C4-2B (cell line): ENCODE measurements around the gene ARHGAP12.

Experiments
- H3K27ac ChIP-seq: fragments of 450-650 bp; 2 replicates; pipeline ENCODE4 v1.5.1; 2017
- ZFX ChIP-seq: fragments of 450-650 bp; IDR thresholded peaks from 2 replicates; pipeline ENCODE4 v1.6.1; 2017
- TF ChIP-seq, protein P1 (sequence below): fragments of 450-650 bp; conservative IDR thresholded peaks from 2 replicates; pipeline ENCODE4 v1.5.1; 2017; ENCODE audit warnings: mild to moderate bottlenecking

ARHGAP12 gene

DNA sequence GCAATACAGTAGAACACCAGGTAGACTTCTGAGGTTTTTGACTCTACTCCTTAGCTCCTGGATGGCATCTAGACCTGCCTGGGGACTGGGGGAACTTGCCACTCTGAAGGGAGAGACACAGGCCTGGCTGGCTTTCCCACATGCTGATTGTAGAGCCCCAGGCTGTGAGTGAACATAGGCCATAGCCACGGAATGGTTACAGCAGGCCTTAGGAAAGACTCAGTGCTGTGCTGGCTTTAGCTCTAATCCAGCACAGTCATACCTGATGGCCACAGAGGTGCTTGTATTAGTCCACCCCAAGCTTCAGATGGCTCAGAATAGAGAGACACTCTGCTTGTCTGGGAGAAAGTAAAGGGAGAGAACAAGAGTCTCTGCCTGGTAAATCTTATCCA lies 35.0 kb upstream of the ARHGAP12 start:
- TF ChIP-seq ZFX, result no peak
- TF ChIP-seq, protein P1, sequence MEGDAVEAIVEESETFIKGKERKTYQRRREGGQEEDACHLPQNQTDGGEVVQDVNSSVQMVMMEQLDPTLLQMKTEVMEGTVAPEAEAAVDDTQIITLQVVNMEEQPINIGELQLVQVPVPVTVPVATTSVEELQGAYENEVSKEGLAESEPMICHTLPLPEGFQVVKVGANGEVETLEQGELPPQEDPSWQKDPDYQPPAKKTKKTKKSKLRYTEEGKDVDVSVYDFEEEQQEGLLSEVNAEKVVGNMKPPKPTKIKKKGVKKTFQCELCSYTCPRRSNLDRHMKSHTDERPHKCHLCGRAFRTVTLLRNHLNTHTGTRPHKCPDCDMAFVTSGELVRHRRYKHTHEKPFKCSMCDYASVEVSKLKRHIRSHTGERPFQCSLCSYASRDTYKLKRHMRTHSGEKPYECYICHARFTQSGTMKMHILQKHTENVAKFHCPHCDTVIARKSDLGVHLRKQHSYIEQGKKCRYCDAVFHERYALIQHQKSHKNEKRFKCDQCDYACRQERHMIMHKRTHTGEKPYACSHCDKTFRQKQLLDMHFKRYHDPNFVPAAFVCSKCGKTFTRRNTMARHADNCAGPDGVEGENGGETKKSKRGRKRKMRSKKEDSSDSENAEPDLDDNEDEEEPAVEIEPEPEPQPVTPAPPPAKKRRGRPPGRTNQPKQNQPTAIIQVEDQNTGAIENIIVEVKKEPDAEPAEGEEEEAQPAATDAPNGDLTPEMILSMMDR, result no peak
- no peak overlapping the region for H3K27ac ChIP-seq

DNA sequence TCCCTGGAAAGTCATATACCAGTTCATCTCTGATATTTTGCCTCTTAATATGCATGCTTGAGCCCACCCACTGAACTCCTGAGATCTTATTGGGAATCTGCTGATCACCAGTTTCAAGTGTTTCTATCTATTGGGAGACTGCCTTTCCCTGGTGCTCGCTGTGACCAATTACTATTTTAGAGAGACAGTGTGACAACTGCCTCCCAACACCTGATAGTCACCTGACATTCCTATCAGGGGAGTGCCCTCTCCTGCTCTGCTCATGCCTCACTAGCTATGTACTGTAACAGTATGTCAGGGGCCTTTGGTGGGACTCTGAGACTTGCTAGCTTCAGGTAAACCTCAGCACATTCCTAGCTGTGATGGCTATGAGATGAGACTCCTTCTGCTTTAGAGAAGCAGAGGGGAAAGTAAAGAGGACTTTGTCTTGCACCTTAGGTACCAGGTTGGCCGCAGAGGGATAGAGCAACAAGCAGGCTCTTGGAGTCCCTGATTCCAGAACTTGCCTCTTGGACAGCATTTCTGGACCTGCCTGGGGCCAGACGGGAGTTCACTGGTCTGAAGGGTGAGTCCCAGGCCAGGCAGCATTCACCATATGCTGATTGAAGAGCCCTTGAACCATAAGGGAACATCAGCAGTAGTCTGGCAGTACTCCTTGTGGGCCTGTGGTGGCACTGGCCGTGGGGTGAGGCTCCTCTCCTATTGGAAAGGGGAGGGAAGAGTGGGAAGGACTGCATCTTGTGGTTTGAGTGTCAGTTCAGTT lies 34.4 kb upstream of the ARHGAP12 start:
- H3K27ac ChIP-seq, result no peak overlapping the region
- TF ChIP-seq, protein P1, result no peak
- TF ChIP-seq ZFX, result no peak

DNA sequence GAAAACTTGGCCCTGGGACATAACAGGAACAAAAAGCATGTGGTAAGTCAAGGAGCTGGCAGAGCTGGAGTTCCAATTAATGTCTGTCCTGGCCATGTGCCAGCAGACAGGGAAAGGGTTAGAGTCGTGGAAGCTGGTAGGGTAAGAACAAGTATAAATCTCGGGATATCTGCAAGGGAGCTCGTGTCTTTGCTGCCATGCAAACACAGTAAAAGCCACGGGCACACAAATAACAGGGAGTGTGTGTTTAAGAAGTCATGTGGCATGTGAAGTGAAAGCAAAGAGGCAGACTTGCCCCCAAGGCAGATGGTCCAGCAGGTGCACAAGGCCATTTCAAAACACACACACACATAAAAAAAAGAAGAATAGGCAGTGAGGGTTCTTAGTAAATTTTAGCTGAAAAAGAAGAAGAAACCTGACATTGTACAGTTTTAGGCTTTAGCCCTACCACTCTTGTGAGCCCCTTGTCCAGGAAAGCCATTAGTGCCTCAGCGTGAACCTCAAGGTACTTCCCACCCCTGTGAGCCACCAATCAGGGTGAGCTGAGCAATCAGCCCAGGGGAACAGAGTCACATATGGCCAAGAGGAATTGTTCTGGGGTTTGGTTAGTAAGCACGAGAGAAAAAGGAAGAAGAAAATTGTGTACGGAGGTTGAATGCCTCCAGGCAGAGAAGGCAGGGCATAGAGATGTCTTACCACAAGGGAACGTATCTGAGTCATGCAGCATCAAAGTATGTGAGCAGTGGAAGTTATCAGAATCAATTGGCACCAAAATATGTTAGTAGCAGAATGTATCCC lies 32.8 kb upstream of the ARHGAP12 start:
- TF ChIP-seq ZFX, result no peak
- TF ChIP-seq, protein P1, result no peak
- 0 out of 2 replicates have a peak overlapping the region, but pooled peaks have one; percentile 11 for H3K27ac ChIP-seq

DNA sequence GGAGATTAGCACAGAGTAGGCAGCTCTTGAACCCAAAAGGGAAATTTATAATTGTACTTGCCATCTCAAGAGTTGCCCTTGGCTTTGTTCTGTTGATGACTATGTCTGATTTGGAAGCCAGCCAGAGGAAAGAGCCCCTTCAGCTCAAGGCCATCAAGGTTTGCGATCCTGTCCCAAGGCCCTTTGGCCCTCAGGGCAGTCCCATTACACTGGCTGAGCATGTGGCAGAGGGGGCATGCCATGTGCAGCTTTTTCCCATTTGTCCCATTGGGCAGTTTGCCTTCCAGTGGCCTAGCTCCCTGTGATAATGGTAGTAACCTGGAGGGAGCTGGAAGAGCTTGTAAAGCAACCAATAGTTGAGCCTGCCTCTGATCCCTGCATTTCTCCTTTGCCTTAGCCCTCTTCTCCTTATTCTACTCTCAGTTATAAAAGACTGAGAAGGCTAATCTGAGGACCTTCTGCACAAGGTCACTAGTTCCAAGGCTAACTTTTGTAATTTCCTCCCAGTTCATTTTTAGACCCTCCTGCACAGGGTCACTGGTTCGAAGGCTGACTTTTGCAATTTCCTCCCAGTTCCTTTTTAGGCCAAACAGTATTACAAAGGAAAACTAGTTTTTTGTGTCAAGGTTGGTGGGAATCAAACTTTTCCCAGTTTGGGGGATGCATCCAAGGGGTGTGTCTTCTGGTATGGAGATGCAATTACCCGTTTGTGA lies 31.0 kb upstream of the ARHGAP12 start:
- no peak overlapping the region for H3K27ac ChIP-seq
- TF ChIP-seq, protein P1, result no peak
- no peak for TF ChIP-seq ZFX

DNA sequence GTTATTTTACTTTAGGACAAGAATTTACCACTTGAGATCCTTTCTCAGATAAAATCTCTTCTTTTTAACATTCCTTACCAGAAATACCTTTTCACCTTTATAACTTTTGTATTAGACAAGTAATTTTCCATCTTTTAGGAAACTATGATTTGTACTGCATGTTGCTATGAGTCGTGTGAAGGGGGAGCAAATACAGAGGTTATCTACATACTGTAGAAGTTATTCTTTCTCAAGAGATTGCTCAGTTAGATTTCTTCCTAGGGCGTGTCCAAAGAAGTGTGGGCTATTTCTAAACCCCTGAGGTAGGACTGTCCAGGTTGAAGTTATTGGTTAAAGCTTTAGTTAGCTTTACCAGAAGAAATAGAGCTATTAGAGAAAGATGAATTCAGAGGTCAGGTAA lies 30.2 kb upstream of the ARHGAP12 start:
- H3K27ac ChIP-seq, result no peak overlapping the region
- TF ChIP-seq ZFX, result no peak
- TF ChIP-seq, protein P1, result no peak

DNA sequence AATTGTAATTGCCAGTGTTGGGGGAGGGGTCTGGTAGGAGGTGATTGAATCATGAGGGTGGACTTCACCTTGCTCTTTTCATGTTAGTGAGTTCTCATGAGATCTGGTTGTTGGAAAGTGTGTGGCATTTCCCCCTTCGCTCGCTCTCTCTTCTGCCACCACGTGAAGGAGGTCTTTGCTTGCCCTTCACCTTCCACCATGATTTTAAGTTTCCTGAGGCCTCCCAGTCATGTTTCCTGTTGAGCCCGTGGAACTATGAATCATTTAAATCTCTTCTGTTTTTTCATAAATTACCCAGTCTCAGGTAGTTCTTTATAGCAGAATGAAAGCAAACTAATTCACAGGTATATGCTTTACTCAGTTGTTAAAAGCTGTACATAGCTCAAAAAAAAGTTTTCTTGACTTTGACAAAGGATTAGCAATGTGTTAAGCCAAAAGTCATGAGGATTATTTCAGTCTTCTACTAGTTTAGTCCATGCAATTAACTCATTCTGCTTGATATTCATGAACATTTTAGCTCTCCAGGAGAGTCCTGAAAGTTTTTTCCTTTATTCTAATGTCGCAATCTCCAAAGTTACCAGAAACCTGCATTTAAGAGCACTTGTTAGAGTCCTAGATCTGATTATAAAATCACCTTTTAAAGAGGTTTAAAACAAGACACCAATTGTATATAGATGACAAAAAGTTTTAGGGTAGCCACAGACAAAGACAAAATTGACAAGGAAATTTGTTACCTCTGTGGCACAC lies 27.7 kb upstream of the ARHGAP12 start:
- TF ChIP-seq, protein P1, result no peak
- TF ChIP-seq ZFX, result no peak
- H3K27ac ChIP-seq, result no peak overlapping the region
